Measurements from ENCODE around the gene RNF181. TPM values are rescaled to one million over a fixed set of nuclear protein-coding genes. Genes with fewer than 3 reads are reported as not detected.
"Not testable (repeated sequence)": the region's sequence is repeated elsewhere in the genome, so short reads cannot be mapped to it uniquely, and the experiment has no call there.

RNF181 gene
- total RNA-seq, 1 donor from 2014 or later, result 85.9 TPM

DNA sequence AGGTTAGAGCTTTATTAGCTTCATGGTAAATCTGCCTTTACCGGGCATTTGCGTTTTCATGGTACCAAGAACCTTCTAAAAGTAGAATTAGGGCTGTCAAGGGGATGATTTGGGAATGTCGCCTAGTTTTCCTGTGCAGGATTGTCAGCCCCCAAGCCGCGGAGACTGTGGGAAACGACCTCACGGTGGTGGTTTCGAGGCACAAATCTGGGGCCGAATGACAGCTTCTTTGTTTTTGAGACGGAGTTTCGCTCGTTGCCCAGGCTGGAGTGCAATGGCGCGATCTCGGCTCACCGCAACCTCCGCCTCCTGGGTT, 19.8 kb downstream of the RNF181 start:
- Histone ChIP-seq H3K9me3 (no peaks in the 10 kb centered on the region), H3K4me3 (peak overlapping the region; percentile 98), H3K4me1 (peaks cover 16% of the 10 kb centered on the region), H3K36me3 (peaks cover 18% of the 10 kb centered on the region), H3K27ac (peak overlapping the region; percentile 86), H3K27me3 (no peaks in the 10 kb centered on the region)
- ATAC-seq (no peak), DNase-seq (no peak)
- intact Hi-C loops (cut with DNase I), result no loop called here
- TF ChIP-seq, protein P1, sequence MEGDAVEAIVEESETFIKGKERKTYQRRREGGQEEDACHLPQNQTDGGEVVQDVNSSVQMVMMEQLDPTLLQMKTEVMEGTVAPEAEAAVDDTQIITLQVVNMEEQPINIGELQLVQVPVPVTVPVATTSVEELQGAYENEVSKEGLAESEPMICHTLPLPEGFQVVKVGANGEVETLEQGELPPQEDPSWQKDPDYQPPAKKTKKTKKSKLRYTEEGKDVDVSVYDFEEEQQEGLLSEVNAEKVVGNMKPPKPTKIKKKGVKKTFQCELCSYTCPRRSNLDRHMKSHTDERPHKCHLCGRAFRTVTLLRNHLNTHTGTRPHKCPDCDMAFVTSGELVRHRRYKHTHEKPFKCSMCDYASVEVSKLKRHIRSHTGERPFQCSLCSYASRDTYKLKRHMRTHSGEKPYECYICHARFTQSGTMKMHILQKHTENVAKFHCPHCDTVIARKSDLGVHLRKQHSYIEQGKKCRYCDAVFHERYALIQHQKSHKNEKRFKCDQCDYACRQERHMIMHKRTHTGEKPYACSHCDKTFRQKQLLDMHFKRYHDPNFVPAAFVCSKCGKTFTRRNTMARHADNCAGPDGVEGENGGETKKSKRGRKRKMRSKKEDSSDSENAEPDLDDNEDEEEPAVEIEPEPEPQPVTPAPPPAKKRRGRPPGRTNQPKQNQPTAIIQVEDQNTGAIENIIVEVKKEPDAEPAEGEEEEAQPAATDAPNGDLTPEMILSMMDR (IDR thresholded peaks at IDR 0.05), result no peak

DNA sequence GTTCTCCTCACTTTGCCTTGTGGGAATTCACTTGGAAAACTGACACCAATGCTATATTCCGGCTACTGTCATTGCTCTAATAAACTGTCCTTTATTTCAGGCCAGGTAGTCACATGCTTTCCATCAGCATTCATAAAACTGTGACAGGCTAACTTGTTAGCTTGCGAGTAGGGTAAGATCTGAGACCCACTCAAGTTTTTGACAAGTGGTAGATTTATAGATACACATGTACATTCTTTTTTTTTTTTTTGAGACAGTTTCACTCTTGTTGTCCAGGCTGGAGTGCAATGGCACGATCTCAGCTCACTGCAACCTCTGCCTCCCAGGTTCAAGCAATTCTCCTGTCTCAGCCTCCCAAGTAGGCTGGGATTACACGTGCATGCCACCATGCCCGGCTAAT, 22.2 kb downstream of the RNF181 start:
- Histone ChIP-seq H3K4me3 (peak overlapping the region; percentile 98), H3K36me3 (peaks cover 41% of the 10 kb centered on the region)
- H3K4me1 ChIP-seq; H3K9me3 ChIP-seq; DNase-seq; intact Hi-C loops (cut with DNase I); H3K27ac ChIP-seq; ATAC-seq; H3K27me3 ChIP-seq: not testable (repeated sequence)

DNA sequence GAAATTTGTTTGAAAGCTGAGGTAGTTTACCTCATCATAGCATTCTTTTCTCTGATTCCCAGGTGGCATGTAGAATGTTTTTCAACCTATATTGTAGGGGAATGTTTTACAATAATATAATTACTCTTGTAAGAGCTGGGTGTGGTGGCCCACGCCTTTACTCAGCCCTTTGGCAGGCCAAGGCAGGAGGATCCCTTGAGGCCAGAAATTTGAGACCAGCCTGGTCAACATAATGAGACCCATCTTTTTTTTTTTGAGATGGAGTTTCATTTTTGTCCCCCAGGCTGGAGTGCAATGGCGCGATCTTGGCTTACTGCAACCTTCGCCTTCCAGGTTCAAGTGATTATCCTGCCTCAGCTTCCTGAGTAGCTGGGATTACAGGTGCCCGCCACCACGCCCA, 24.1 kb downstream of the RNF181 start:
- TF ChIP-seq, protein P1 (IDR thresholded peaks at IDR 0.05), result no peak
- Histone ChIP-seq H3K4me3 (no peak overlapping the region), H3K4me1 (peaks cover 10% of the 10 kb centered on the region), H3K36me3 (peaks cover 60% of the 10 kb centered on the region), H3K27me3 (no peaks in the 10 kb centered on the region), H3K9me3 (no peaks in the 10 kb centered on the region), H3K27ac (no peak overlapping the region)
- DNase-seq, result no peak
- ATAC-seq, result no peak
- intact Hi-C loops (cut with DNase I), result no loop called here

DNA sequence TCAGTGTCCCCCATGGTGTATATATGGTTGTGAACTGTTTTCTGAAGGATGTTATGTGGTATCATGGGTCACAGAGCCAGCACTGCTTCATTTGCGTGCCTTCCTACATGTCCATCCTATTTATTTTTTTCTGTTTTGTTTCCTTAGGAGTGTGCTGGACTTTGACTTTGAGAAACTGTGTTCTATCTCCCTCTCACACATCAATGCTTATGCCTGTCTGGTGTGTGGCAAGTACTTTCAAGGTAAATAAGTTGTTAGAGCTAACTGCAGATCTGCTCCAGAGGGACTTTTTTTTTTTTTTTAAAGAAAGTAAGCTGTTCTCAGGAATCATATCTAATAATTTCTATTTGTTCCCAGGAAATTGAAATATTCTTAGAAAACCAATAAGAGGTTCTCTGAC, 25.8 kb downstream of the RNF181 start:
- Histone ChIP-seq H3K4me3 (no peak overlapping the region), H3K27me3 (no peaks in the 10 kb centered on the region), H3K27ac (no peak overlapping the region), H3K4me1 (peaks cover 10% of the 10 kb centered on the region), H3K36me3 (peaks cover 78% of the 10 kb centered on the region), H3K9me3 (no peaks in the 10 kb centered on the region)
- DNase-seq (no peak), ATAC-seq (no peak)
- TF ChIP-seq, protein P1 (IDR thresholded peaks at IDR 0.05), result no peak
- intact Hi-C loops (cut with DNase I), result no loop called here

DNA sequence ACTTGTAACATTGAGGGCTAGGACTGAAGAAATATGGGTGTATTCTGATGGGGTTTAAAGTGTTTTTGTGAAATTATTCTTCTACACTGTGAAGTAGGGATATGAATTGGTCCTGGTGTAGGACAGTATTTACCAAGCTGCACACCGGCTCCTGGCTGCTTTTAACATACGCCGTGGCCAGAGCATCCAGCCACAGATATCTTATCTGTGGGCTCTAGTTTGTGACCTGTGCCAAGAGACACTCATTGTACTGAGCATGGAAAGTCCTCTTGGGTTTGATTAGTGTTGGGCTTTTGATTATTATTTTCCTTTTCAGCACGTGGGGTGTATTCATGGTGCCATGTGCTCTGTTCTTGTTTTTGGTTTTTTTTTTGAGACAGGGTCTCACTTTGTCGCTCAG, 28.4 kb downstream of the RNF181 start:
- no peak overlapping the region for H3K27ac ChIP-seq
- no peaks in the 10 kb centered on the region for H3K27me3 ChIP-seq
- ATAC-seq, result no peak
- peaks cover 100% of the 10 kb centered on the region for H3K36me3 ChIP-seq
- TF ChIP-seq, protein P1 (IDR thresholded peaks at IDR 0.05), result no peak
- no peaks in the 10 kb centered on the region for H3K9me3 ChIP-seq
- no peak overlapping the region for H3K4me3 ChIP-seq
- intact Hi-C loops (cut with DNase I), result no loop called here
- DNase-seq, result no peak
- no peaks in the 10 kb centered on the region for H3K4me1 ChIP-seq

DNA sequence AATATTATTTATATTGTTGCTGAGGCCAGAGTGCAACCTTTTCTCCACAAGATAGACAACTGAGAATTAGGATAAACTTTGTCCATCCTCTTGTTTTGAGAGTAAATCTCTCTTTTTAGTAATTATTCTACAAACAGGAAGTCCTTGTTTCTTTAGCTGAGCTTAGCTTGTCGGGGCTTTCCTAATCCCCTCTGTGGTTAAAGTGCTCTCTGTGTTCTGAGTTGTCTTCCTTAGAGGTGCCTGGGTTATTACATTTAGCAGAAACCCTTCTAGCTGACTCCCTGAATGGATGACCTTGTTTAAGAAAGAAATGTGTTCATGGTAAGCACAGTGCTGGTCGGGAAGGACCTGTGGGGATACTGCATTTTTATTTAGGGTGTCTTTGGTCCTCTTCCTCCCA, 33.1 kb downstream of the RNF181 start:
- H3K4me1 ChIP-seq, result no peaks in the 10 kb centered on the region
- DNase-seq, result no peak
- no peaks in the 10 kb centered on the region for H3K27me3 ChIP-seq
- H3K4me3 ChIP-seq, result no peak overlapping the region
- no peaks in the 10 kb centered on the region for H3K9me3 ChIP-seq
- ATAC-seq, result no peak
- peaks cover 100% of the 10 kb centered on the region for H3K36me3 ChIP-seq
- intact Hi-C loops (cut with DNase I), result no loop called here
- no peak overlapping the region for H3K27ac ChIP-seq
- TF ChIP-seq, protein P1 (IDR thresholded peaks at IDR 0.05), result no peak
